Panc1 (cell line): ENCODE data around the gene CHRNA1. TPM values are rescaled to one million over a fixed set of nuclear protein-coding genes. Genes with fewer than 3 reads are reported as not detected.

Experiments used
- ATAC-seq: fragments of 200-7000 bp; cut with Tn5 transposase; 2 replicates; pipeline ENCODE4 v1.9.1; 2020; ENCODE audit warnings: mild to moderate bottlenecking, moderate library complexity
- BruUV-seq: library from RNA; stranded (reverse); fragments of 400-500 nt; replicated peaks from 2 replicates; lab custom pipeline; 2021; lab: Mats Ljungman, UMichigan
- CTCF ChIA-PET: fragments of 300-600 bp; sonication (Branson Sonifier 250); formaldehyde crosslinking; loops from one replicate; lab custom pipeline; 2022; ENCODE audit warnings: antibody characterized with exemption; lab: Charles Lee
- POLR2A ChIA-PET: fragments of 300-600 bp; sonication (Branson Sonifier 250); formaldehyde crosslinking; loops from one replicate; lab custom pipeline; 2022; ENCODE audit warnings: antibody characterized with exemption; lab: Charles Lee
- DNase-seq: peaks from one replicate; pipeline ENCODE4 v3.0.0-alpha.2; 2010; ENCODE audit warnings: low read depth, low spot score
- H3K27ac ChIP-seq: 2 replicates; pipeline ENCODE4 v1.5.1; 2011; ENCODE audit warnings: mild to moderate bottlenecking, low read length, inconsistent platforms
- H3K27me3 ChIP-seq: fragments of 200-500 bp; sonication (Bioruptor generic); 2 replicates; pipeline ENCODE4 v1.6.0; 2014; ENCODE audit warnings: low read length, inconsistent platforms; ENCODE audit not compliant: control insufficient read depth, insufficient read depth
- H3K36me3 ChIP-seq: fragments of 200-500 bp; sonication (Bioruptor generic); 2 replicates; pipeline ENCODE4 v1.5.1; 2014; ENCODE audit warnings: inconsistent platforms, mild to moderate bottlenecking, low read length, moderate library complexity; ENCODE audit not compliant: control insufficient read depth, insufficient read depth
- H3K4me1 ChIP-seq: 2 replicates; pipeline ENCODE4 v1.5.1; 2011; ENCODE audit warnings: inconsistent platforms, mild to moderate bottlenecking, low read length, moderate library complexity; ENCODE audit not compliant: control insufficient read depth, insufficient read depth
- H3K4me3 ChIP-seq, 2 experiments: 2 replicates each; pipeline ENCODE4 v1.5.1; 2011 to 2012; ENCODE audit warnings: low read depth in 2 of 2, low read length in 2 of 2, mild to moderate bottlenecking in 2 of 2, inconsistent platforms in 1 of 2, moderate library complexity in 1 of 2
- H3K9me3 ChIP-seq: fragments of 200-500 bp; sonication (Bioruptor generic); 2 replicates; pipeline ENCODE4 v1.5.1; 2014; ENCODE audit warnings: low read depth, mild to moderate bottlenecking, inconsistent platforms, low read length, moderate library complexity; ENCODE audit not compliant: control insufficient read depth, insufficient read depth
- CTCF ChIP-seq: fragments of 450-650 bp; IDR thresholded peaks from 2 replicates; pipeline ENCODE4 v1.5.1; 2017; ENCODE audit warnings: mild to moderate bottlenecking
- POLR2AphosphoS5 ChIP-seq: IDR thresholded peaks from 2 replicates; pipeline ENCODE4 v1.6.1; 2012; ENCODE audit warnings: mild to moderate bottlenecking, low read depth, low read length, moderate library complexity
- SIN3A ChIP-seq: IDR thresholded peaks from 2 replicates; pipeline ENCODE4 v1.6.1; 2012; ENCODE audit warnings: low read depth, mild to moderate bottlenecking, low read length, moderate library complexity, borderline replicate concordance; ENCODE audit not compliant: insufficient read depth
- TCF7L2 ChIP-seq: IDR thresholded peaks from 2 replicates; pipeline ENCODE4 v1.6.1; 2011; ENCODE audit warnings: mild to moderate bottlenecking, low read depth, low read length, inconsistent platforms
- in situ Hi-C: cut with HindIII; loops from 2 replicates; pipeline ENCODE4 v1.10.0; 2016; ENCODE audit warnings: low sequenced_read_pairs, low pct_unique_long_range_greater_than_20kb
- intact Hi-C: fragments of 100-400 bp; cut with micrococcal nuclease; formaldehyde crosslinking; loops from one replicate; pipeline ENCODE4 v1.10.0; 2022; ENCODE audit not compliant: unreplicated experiment
- total RNA-seq: library from RNA; stranded (reverse); gene quantifications from one replicate; pipeline ENCODE4 v1.2.1, GENCODE V29; 2021; ENCODE audit not compliant: unreplicated experiment
- TF ChIP-seq, protein P1 (sequence below), 2 experiments: IDR thresholded peaks; 2 replicates each; pipeline ENCODE4 v1.6.1; 2011 to 2012; ENCODE audit warnings: low read depth in 2 of 2, control low read depth in 1 of 2, low read length in 1 of 2, mild to moderate bottlenecking in 1 of 2, moderate library complexity in 1 of 2; ENCODE audit not compliant: insufficient read depth in 1 of 2

The CHRNA1 gene
- total RNA-seq, 1 experiment from 2014 or later = not detected

DNA sequence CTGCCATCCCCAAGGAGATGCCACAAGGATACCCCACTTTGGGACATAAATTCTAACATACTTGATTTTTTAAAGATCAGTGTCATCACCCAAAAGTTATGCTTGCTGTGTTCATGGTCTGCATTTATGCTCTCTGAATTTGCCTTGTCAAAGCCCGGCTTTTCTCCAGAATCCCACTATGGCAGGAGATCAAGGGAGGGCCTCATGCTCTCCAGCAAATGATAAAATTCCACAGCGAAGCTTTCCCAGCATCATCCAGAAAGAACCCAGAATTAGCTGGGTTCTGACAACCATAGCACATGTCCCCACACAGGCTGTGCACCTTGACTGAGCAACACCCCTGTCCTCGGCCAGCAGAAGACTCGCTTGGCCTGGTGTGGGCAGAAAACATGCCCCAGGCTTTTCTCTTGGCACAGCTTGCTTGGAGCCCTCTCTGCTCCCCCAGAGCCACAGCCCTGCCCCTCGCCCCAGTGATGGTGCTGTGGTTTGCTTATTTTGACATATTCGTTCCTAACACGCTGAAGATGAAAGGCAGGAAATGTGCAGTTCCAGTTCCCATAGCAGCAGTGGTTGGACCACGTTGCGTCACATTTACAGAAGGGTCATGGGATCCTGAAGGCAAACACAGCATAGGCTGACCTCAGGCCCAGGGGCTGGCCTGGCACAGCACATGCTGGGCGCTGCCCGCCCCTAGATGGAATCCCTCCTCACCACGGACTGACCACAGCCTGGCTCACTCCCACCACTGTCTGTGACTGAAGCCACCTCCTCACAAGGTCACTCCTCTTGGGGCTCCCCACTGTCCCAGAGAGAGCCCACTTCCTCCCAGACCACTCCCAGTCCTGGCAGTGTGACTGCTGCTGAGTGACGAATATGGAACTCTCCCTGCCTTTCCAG lies 14.1 kb upstream of the CHRNA1 start:
- POLR2A ChIA-PET = no interaction called here
- TF ChIP-seq POLR2AphosphoS5 (no peak), TCF7L2 (no peak), SIN3A (no peak), CTCF (no peak)
- TF ChIP-seq, protein P1, sequence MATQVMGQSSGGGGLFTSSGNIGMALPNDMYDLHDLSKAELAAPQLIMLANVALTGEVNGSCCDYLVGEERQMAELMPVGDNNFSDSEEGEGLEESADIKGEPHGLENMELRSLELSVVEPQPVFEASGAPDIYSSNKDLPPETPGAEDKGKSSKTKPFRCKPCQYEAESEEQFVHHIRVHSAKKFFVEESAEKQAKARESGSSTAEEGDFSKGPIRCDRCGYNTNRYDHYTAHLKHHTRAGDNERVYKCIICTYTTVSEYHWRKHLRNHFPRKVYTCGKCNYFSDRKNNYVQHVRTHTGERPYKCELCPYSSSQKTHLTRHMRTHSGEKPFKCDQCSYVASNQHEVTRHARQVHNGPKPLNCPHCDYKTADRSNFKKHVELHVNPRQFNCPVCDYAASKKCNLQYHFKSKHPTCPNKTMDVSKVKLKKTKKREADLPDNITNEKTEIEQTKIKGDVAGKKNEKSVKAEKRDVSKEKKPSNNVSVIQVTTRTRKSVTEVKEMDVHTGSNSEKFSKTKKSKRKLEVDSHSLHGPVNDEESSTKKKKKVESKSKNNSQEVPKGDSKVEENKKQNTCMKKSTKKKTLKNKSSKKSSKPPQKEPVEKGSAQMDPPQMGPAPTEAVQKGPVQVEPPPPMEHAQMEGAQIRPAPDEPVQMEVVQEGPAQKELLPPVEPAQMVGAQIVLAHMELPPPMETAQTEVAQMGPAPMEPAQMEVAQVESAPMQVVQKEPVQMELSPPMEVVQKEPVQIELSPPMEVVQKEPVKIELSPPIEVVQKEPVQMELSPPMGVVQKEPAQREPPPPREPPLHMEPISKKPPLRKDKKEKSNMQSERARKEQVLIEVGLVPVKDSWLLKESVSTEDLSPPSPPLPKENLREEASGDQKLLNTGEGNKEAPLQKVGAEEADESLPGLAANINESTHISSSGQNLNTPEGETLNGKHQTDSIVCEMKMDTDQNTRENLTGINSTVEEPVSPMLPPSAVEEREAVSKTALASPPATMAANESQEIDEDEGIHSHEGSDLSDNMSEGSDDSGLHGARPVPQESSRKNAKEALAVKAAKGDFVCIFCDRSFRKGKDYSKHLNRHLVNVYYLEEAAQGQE (IDR thresholded peaks at IDR 0.05; ENCODE audit: insufficient read depth in 1 of 2, low read depth in 2 of 2, low read length in 1 of 2) = no peak
- H3K27ac ChIP-seq = no peak overlapping the region
- H3K9me3 ChIP-seq = no peaks in the 10 kb centered on the region
- H3K27me3 ChIP-seq = no peaks in the 10 kb centered on the region
- CTCF ChIA-PET = no interaction called here
- intact Hi-C loops (no loop called here), in situ Hi-C loops (loop anchor here (25.0 kb wide), 1 partner anchor 184 kb away; no protein-coding TSS in a partner anchor)
- H3K4me3 ChIP-seq = no peak overlapping the region
- DNase-seq (no peak), ATAC-seq (no peak)
- no peaks in the 10 kb centered on the region for H3K4me1 ChIP-seq
- H3K36me3 ChIP-seq = no peaks in the 10 kb centered on the region
- no TSS peak for BruUV-seq

DNA sequence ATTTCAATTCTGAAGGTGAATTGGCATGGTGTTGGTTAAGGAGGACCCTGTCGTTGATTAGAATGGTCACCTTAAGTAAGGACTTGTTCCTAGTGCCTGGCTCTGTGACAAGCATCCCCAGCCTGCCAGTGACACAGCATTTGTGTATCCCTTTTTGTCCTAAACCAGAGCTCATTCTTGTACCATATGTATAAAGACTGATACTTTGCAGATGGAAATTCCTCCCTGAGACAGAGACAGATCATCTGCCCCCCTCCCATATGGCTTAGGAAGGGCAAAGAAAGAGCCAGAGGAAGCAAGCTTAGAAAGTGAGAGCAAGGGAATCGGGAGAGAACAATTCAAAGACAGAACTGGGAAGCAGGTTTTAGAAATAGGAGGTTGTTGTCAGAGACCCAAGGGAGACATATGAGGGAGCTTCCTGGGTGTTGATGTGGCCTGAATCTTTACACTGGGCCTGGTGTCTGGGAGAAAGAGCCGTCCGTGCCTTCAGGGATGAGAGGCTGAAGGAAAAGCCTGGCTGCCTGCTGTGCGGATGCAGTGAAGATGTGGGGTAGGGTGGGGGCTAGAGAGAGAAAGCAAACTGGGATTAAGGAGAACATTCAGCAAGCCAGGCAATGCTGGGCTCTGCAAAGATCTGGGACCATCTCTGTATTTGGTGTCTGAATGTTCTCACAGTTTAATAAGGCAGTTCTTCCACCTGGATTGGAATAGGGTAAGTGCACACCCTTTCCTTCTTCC lies 13.2 kb upstream of the CHRNA1 start:
- H3K27me3 ChIP-seq = no peaks in the 10 kb centered on the region
- H3K36me3 ChIP-seq = no peaks in the 10 kb centered on the region
- in situ Hi-C loops (loop anchor here (25.0 kb wide), 1 partner anchor 185 kb away; no protein-coding TSS in a partner anchor), intact Hi-C loops (no loop called here)
- DNase-seq (no peak), ATAC-seq (no peak)
- H3K4me1 ChIP-seq = no peaks in the 10 kb centered on the region; the same call in 1 of the 2 replicates
- CTCF ChIA-PET = interaction anchor here (0.6 kb wide), 1 partner anchor 213 kb away, joined by 5 read pairs; no protein-coding TSS in a partner anchor
- no peak overlapping the region for H3K4me3 ChIP-seq
- POLR2A ChIA-PET = no interaction called here
- no peak overlapping the region for H3K27ac ChIP-seq
- no peaks in the 10 kb centered on the region for H3K9me3 ChIP-seq
- no TSS peak for BruUV-seq
- TF ChIP-seq SIN3A = no peak
- no peak for TF ChIP-seq CTCF
- TF ChIP-seq, protein P1 (IDR thresholded peaks at IDR 0.05; ENCODE audit: insufficient read depth in 1 of 2, low read depth in 2 of 2, low read length in 1 of 2) = no peak
- no peak for TF ChIP-seq TCF7L2
- no peak for TF ChIP-seq POLR2AphosphoS5
